Fibroblast of mammary gland (primary cell): Measurements from ENCODE around the gene ICAM3.

Experiments
- DNase-seq: peaks from one replicate; pipeline ENCODE4 v3.0.0-alpha.2; 2010; ENCODE audit warnings: low read depth
- H3K4me3 ChIP-seq: 2 replicates; pipeline ENCODE4 v1.5.1; 2011; ENCODE audit warnings: low read depth, mild to moderate bottlenecking, low read length, moderate library complexity; ENCODE audit not compliant: control insufficient read depth
- TF ChIP-seq, protein P1 (sequence below): conservative IDR thresholded peaks from 2 replicates; pipeline ENCODE4 v1.5.1; 2011; ENCODE audit warnings: low read depth, low read length, inconsistent platforms; ENCODE audit not compliant: control insufficient read depth, insufficient read depth

Gene ICAM3

DNA sequence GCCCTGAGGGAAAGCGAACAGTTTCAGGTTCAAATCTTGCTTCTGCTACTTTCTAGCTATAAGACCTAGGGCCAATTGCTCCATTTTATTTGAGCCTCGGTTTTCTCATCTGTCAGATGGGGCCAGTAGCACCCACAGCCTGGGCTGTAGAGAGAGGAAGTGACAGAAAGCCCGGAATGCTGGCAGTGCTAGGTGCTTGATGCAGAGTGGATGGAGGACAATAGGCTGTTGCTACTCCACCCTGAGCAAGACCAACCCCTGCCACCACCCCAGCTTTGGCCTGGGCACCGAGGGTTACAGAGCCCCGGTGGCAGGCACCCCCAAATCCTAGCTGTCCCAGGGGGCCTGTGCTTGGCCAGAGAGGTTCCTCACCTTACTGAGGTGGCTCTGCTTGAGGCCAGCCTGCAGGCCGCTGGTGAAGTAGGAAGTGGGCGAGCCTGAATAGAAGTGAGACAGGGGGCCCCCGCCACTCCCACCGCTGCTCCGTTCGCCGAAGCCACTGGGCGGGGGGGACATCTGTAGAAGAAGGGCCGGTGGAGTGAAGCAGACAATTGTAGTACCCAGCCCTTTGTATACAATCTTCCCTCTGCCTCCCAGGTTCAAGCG lies 21.5 kb downstream of the ICAM3 start:
- no peak overlapping the region for H3K4me3 ChIP-seq
- TF ChIP-seq, protein P1, sequence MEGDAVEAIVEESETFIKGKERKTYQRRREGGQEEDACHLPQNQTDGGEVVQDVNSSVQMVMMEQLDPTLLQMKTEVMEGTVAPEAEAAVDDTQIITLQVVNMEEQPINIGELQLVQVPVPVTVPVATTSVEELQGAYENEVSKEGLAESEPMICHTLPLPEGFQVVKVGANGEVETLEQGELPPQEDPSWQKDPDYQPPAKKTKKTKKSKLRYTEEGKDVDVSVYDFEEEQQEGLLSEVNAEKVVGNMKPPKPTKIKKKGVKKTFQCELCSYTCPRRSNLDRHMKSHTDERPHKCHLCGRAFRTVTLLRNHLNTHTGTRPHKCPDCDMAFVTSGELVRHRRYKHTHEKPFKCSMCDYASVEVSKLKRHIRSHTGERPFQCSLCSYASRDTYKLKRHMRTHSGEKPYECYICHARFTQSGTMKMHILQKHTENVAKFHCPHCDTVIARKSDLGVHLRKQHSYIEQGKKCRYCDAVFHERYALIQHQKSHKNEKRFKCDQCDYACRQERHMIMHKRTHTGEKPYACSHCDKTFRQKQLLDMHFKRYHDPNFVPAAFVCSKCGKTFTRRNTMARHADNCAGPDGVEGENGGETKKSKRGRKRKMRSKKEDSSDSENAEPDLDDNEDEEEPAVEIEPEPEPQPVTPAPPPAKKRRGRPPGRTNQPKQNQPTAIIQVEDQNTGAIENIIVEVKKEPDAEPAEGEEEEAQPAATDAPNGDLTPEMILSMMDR = no peak
- DNase-seq = no peak

DNA sequence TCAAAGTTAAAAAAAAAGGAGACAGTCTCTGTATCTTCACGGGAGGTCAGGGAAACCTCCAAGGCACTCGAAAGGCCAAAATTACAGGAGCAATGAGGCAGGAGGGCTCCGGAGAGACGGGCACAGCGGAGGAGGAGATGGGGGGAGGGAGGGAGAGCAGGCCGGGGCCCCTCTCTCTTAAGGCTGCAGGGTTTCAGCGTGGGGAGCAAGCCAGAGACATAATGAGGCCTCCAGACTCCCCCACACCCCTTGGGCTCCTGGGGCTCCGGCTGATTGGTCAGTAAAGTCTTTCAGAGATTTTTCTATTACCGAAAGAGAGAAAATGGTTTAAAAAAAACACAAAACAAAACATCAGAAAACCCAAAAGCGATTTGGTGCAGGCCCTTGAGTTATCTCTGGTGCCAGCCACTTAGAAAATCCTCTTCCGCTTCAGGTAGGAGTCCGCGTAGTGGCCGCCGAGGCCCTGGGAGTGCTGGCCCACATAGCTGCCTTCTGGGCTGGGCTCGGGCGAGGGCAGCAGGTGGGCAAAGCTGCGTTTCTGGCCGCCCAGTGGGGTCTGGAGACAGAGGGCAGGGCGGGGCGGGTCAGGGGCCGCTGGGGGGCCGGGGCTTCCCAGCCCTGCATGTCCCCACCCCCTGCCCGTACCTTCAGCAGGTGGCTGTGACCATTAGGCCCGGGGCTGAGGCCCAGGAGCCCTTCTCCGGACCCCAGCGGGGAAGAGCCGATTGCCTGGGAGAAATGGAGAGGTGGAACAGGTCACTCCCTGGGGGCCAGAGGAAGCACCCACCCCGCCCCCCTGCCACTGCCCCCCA lies 22.2 kb downstream of the ICAM3 start:
- no peak for DNase-seq
- H3K4me3 ChIP-seq = no peak overlapping the region
- TF ChIP-seq, protein P1 = no peak

DNA sequence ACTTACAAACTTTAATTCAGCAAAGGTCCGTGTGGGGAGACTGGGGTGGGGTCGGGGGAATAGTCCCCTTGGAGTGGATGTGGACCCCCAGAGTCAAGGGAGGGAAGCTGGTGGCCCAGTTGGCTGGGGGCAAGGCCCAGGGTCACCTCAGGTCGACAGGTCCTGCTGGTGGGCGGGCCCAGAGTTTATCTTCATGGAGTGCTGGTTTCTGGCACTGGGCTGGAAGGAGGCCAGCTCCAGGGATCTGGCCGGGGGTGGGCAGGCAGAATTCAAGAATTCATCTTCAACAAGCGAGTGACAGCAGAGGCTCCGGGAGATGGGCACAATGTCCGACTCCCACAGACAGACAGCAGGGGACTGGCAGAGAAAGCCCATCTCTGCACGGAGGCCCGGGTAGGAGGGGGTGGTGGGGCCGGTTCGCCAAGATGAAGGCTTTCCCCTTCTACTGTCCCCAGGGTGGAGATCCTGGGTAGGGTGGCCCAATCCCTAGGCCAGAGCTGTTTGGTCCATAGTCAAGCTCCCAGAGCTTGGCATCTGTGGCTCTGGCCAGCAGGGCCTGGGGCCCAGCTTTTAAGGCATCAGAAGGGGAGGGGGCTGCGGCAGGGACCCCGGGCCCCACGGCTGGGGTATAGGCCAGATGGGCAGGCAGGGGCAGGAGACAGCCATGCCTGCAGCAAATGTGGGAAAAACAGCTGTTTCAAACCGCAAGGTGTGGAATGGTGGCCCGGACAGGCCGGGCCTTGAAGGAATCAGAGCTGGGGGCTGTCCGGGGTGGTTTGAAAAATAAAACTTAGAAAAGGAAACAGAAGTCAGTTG lies 23.0 kb downstream of the ICAM3 start:
- no peak overlapping the region for H3K4me3 ChIP-seq
- TF ChIP-seq, protein P1 = no peak

DNA sequence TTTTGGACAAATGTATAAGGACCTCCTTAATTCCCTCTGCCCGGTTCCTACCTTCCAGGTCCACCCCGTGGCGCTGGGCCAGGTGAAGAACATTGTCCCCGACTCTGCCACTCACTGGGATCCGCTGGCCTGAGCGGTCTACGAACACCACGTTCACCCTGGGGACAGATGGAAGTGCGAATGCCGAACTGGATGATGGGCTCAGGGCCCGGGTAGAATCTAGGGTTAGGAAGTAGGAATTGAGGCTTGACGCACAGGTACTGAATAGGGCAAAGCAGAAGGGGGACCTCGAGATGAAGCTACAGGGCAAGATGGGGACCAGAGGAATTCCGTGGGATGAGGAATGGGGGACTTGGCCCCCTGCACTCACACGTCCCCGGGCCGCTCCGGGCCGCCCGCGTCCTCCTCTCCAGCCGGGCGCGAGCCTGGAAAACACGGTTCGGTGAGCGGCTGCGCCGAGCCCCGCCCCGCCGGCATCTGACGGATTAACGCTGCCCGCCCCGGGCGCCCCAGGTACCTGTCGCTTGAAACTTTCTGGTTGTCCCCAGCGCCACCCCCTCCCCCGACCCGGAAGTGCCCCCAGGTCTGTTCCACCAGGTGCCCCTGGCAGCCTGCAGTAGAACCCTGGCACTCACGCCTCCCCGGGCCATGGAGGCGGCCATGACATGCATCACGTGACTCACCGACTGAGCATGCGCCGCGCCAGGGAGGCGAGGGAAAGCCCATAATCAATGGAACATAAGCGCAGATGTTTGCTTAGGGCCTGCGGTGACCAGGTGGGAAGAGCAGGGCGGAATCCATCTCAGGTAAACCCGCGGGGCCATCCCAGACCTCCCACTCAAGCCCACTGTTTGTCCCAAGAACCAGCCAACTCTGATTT lies 23.8 kb downstream of the ICAM3 start, which contains the start of gene FDX2:
Gene FDX2, minus strand, starts transcription at position 681 of the 880 bp plus-strand sequence. Its CDS starts 19 bp downstream, at position 662.
- peak within 1 kb of the TSS; percentile 80 for H3K4me3 ChIP-seq
- DNase-seq = peak; percentile 72
- TF ChIP-seq, protein P1 = no peak

More for the DNA sequence above, 23.0 kb downstream of the ICAM3 start:
- DNase-seq = no peak

DNA sequence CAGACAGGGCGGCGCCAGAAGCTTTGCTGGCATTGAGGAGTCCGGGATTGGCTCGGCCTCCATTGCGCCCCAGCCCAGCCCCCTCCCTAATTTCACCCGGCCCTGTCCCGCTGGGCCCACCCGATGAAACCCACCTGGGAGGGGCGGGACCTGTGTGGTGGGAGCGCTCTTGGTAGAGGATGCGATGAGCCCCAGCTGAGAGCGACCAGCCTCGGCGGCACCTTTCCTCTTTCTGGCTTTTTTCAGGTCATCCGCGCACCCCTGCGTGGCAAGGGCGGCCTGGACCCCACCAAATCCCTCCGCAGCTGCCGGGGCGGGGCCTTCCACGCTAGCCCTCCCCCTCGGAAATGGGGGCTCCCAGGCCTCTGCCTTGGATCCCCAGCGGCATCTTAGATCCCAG lies 30.0 kb downstream of the ICAM3 start, which contains the start of gene ZGLP1:
Gene ZGLP1, minus strand, starts transcription at position 393 of the 400 bp plus-strand sequence.
- no peak within 1 kb of the TSS for H3K4me3 ChIP-seq
- TF ChIP-seq, protein P1 = no peak
- DNase-seq = no peak
